22Rv1 (cell line): Measurements from ENCODE around the gene RPS3.

Experiments
- ZFX ChIP-seq: fragments of 450-650 bp; IDR thresholded peaks from 2 replicates; pipeline ENCODE4 v1.6.1; 2017; ENCODE audit warnings: antibody characterized with exemption, borderline replicate concordance
- TF ChIP-seq, protein P1 (sequence below): fragments of 450-650 bp; IDR thresholded peaks from 2 replicates; pipeline ENCODE4 v1.5.1; 2017; ENCODE audit warnings: mild to moderate bottlenecking

DNA sequence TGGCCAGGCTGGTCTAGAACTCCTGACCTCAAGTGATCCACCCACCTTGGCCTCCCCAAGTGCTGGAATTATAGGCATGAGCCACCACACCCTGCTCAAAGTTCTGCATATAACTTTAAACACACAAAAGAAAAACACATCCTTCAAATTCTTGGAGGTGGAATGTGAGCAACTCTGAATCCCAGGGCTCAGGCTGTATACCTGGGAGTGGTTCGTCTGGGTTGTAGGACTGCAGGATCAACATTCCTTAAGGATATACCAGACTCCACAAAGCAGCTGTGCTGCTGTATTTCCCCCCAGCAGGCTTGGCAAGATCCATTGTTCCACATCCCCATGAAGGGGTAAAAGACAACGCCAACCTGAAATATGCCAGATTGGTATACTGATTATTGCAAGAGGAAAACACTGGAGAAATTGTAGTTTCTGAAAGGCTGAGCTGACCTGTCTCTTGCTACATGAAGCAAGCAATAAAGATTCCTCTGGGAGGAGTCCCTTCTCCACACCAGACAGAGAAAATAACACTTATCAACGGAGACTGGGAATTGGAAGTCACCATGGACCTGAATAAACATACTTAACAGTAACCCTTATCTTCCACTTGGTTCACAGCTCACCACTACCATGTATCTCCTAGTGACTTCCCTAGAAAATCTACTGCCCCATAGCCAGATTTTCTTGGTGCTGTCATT lies 12.2 kb upstream of the RPS3 start:
- TF ChIP-seq, protein P1, sequence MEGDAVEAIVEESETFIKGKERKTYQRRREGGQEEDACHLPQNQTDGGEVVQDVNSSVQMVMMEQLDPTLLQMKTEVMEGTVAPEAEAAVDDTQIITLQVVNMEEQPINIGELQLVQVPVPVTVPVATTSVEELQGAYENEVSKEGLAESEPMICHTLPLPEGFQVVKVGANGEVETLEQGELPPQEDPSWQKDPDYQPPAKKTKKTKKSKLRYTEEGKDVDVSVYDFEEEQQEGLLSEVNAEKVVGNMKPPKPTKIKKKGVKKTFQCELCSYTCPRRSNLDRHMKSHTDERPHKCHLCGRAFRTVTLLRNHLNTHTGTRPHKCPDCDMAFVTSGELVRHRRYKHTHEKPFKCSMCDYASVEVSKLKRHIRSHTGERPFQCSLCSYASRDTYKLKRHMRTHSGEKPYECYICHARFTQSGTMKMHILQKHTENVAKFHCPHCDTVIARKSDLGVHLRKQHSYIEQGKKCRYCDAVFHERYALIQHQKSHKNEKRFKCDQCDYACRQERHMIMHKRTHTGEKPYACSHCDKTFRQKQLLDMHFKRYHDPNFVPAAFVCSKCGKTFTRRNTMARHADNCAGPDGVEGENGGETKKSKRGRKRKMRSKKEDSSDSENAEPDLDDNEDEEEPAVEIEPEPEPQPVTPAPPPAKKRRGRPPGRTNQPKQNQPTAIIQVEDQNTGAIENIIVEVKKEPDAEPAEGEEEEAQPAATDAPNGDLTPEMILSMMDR: no peak
- TF ChIP-seq ZFX: no peak
